Measurements from ENCODE around the gene SRP14.
"Not testable (repeated sequence)": the region's sequence is repeated elsewhere in the genome, so short reads cannot be mapped to it uniquely, and the experiment has no call there.

The SRP14 gene

DNA sequence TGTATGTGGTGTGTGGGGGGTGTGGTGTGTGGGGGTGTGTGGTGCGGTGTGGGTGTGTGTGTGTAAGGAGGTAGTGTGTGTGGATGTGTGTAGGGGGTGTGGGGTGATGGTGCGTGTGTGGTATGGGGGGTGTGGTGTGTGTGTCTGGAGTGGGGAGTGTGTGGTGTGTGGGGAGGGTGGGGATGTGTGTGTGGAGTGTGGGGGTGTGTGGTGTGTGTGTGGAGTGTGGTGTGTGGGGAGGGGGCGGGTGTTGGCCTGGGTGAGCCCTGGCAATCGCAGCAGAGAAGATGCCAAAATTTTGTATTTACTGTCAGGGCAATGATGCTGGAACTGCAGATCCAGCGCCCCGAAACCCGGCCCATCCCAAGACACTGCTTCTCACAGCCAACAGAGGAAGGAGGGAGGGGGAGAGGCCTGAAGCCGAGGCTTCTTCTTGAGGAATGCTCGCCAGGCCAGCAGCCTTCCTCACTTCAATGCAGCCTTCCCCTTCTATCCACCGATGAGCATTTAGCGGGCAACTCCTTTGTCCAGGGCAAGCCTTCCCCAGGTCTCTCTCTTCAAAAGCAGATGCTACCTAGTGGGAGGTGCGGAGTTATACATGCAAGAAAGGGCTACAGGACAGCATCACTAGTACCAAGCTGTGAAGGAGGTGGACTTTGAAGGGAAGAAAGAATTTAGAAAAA is 11.9 kb upstream of the SRP14 start:
- DNase-seq (ENCODE audit: low read depth) = no peak

DNA sequence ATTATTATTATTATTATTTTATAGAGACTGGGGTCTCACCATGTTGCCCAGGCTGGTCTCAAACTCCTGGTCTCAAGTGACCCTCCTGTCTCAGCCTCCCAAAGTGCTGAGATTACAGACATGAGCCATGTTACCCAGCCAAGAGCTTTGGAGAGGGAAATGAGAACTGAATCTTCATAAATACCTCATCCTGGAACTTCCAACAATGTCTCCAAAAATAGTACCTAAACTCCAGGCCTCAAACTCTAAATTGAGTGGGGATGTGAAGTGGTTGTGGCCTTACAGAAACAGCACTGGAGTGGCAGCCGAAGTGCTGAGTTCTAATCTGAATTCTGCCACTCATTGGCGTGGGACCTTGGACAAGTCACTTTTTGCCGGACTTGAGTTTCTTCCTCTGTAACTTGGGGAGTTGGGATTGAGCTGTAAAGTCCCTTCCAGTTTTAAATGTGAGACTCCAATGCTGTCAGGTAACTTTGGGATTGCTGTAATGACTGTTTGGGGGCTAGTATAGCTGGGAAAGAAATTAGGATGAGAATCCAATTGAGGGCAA is 10.0 kb upstream of the SRP14 start:
- DNase-seq (ENCODE audit: low read depth) = no peak

GRCh38 chr15:40048211-40048792 is 9.3 kb upstream of the SRP14 start:
- DNase-seq (ENCODE audit: low read depth) = no peak

DNA sequence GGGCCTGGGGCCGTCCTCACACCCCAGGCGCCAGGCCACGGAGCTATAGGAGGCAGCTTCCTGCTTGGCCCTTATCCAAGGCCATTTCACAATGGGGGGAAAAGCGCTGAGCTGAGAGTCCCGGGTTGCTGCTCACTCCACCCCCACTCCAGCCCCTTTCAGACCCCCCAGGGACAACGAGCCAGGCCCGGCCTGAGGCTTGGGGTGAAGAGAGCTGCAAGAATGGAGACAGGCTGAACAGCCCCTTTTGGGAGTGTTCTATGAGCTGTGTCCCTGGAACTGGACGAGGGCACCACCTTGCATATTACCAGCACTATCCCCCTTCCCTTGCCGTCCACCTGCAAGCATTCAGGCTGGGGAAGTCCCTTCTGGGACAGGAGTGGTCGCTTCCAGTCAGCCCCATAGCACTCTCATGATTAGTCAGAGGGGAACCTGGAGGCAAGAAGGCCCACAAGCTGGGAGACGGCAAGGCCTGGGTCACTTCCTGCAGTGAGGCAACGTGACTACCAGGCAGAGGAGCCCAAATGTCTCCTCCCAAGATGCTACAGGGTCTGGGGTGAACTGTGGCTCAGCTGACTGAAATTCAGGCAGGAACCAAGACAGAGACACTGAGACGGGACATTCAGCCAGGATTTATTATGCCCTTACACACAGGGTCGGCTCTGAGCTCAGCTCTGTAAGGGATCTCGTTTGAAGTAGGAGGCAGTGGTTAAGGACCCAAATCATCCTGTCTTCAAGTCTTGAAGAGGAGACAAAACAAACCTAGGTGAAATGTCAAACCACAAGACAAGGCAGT is 8.6 kb upstream of the SRP14 start:
- DNase-seq (ENCODE audit: low read depth) = peak; percentile 41

- DNase-seq (ENCODE audit: low read depth) = no peak
Observed at GRCh38 chr15:40046721-40047414, 7.9 kb upstream of the SRP14 start.

GRCh38 chr15:40045572-40046217 is 6.7 kb upstream of the SRP14 start:
- no peak for DNase-seq (ENCODE audit: low read depth)

- DNase-seq (ENCODE audit: low read depth) = peak; percentile 80
Observed at GRCh38 chr15:40044717-40045571, 6.0 kb upstream of the SRP14 start.

DNA sequence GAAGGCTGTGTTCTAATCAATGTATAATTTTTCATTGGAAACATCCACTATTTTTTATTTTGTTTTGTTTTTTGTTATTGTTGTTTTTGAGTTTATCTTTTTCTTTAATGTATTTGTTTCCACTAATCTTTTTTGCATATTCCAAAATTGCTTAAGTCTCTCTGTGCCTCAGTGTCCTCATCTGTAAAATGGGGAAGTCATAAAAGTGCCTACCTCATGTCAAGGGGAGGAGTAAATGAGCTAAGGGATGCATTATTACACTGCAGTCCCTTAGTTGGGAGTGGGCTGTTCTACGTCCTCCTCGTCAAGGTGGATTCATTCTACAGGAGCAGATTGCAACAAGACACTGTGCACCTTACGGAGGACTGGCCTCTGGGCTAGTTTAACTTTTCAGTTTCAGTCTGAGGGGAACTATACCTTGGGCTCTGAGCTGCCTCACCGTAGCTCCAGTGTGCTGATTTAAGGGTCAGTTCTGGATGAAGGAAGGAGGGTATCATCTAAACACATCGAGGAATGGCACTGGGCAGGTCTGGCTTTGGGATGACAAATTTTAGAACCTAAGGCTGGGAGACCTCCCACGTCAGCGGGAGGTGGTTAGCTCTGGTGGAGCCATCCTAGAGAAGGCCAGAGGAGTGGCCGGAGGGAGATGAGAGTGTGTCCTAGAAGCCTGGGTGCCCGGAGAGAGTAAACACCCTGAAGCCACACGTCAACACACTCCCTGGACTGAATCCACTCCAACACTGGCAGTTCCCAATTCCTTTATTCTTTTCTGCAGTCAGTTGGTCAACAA is 5.1 kb upstream of the SRP14 start:
- no peak for DNase-seq (ENCODE audit: low read depth)

DNA sequence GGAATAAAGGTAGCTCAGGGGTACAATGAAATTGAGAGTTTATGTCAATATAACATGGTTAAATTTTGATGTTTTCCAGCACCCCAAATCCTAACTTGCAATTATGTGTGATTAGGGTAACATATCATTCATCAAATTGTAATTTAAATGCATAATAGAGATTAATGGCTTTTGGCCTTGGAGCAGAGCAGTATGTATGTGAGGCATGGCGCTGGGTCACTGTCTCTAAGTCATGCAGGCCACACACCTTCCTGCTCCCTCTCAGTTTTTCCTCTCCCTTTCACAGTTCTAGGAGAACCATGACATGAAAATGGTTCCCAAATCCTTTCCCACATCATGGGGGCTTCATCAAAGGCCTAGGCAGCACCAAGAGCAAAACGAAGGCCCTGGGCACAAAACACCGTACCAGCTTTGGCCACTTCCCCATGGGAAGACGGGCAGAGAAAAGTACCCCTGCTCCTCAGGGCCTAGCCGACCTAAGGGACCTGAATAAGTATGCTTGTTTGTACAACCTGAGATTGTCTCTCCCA is 3.9 kb upstream of the SRP14 start:
- no peak for DNase-seq (ENCODE audit: low read depth)

DNA sequence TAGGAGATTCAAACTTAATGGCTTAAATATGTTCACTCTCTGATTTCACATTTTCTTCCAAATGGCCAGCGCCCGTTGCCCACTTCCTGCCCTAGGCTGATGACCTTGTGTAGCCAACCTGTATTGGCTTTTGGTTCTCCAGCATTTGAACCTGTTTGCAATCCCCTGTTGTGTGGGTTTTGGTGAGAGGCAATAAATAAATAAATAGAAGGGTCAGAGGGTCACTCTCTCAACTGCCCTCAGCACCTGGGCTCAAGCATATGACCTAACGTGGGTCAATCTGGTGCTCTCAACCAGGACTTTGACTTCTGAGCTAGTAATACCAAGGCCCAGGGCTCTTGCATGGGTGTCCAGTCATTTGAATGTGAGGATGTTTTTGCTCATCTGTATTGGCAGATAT is 1.8 kb upstream of the SRP14 start:
- no peak for DNase-seq (ENCODE audit: low read depth)

GRCh38 chr15:40040293-40040635 is 1.3 kb upstream of the SRP14 start:
- no peak for DNase-seq (ENCODE audit: low read depth)

DNA sequence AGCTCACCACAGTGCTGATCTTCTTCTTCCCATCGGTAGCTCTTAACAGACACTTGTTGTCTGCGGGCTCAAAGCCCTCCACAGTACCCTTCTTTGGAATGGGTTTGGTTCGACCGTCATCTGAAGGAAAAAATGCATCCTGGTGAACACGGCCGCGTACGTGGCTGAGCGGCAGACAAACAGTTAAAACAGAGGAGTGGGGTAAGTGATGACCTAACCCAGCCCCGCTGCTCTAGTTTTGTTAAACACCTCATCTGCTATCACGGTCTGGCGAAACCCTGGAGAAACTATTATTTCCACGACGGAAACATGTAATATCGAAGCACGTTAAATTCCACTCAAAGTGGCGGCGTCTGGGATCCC is 725 bp downstream of the SRP14 start:
- no peak for DNase-seq (ENCODE audit: low read depth)

GRCh38 chr15:40037721-40038120 is 1.3 kb downstream of the SRP14 start:
- DNase-seq (ENCODE audit: low read depth) = no peak

- not testable (repeated sequence) for DNase-seq (ENCODE audit: low read depth)
Observed at GRCh38 chr15:40035182-40035581, 3.8 kb downstream of the SRP14 start.

DNA sequence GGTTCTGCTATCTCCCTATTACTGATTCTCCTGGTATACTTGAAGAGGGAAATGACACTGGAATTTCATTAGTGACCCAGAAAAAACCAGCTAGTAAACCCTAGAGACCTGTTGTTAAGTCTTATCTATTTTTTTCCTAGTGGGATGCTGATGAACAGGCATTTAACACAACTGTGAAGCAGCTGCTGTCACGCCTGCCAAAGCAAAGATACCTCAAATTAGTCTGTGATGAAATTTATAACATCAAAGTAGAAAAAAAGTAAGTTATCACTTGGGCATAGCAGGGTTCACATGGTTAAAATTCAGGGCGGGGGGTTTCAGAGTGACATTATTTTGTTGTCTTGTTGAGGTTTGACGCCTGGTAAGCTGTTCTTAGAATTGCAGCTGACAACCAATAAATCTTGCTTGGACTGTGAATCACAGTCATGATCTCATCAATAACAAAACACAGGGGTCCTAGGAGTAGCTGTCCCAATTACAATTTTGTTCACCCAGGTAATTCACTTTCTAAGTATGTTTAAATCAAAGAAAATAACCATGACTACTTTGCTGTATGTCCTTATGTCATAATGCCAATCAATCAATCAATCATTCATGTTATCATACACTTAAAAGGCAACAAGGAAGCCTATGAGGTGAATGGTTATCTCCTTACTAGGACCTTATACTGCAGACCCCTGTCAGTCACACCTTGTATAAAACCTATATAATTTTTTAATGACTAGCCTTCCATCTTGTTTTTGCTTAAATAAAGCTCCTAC is 4.6 kb downstream of the SRP14 start:
- DNase-seq (ENCODE audit: low read depth) = no peak

- DNase-seq (ENCODE audit: low read depth) = no peak
Observed at GRCh38 chr15:40032125-40032839, 6.7 kb downstream of the SRP14 start.

DNA sequence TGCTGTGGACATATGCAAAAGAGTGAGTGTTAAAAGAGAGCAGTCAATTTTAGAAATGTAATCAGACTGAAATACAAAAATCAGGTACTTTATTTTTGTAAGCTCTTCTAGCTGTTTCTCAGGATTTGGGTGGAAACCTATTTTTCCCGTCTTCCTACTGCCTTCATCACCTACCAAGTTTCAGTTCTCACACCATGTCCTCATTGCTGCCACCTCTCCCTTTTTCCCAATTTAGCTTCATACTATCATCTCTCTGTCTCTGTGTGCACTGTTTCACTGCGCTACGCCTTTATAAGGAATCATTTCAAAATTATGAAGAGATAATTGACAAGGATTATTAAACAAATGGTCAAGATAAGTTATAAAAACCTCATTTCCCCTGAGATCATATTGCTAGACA is 7.7 kb downstream of the SRP14 start:
- DNase-seq (ENCODE audit: low read depth) = no peak
